ENCODE measurements around the gene OGFR.

OGFR gene

DNA sequence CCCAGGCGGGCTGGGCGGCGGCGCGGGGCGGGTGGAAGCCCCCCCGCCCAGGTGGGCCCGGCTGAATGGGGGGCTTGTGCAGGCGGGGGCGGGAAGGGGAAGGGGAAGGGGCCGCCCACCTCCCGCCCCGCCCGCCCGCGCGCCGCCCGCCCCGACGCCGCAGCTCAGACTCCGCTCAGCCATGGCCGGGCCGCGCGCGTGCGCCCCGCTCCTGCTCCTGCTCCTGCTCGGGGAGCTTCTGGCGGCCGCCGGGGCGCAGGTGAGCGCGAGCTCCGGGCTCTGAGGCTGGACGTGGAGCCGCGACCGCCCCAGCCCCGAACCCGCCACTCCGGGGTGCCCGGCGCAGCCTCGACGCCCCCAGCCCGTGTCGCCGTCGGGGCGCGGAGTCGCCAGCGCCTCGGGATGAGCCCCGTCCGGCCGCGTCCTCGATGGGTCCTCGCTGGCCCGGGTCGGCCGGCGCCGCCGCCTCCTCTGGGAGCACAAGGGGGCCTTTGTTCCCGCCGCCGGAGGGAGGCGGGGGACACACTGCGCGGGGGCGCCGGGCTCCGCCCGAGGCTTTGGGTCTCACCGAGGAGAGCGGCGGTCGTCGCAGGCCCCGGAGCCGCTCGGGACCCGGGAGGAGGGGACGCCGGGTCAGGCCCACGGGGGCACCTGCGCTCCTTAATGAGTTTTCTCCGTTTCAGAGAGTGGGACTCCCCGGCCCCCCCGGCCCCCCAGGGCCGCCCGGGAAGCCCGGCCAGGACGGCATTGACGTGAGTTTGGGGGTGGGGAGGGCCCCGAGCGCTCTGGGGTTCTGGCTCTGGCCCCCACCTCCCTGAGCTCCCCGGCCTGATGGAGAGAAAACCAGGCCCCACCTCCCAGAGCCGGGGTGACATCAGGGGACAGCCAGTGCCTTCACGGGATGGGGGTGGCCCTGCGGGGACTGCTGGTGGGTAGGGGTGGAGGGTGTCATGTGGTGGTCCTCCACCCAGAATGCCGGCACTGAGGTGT, 12.5 kb downstream of the OGFR start, which contains the start of gene COL9A3:
COL9A3 (plus strand) TSS at position 167 of the 990 bp plus-strand sequence; CDS start at position 182, 15 bp downstream.
- DNase-seq, result no peak

DNA sequence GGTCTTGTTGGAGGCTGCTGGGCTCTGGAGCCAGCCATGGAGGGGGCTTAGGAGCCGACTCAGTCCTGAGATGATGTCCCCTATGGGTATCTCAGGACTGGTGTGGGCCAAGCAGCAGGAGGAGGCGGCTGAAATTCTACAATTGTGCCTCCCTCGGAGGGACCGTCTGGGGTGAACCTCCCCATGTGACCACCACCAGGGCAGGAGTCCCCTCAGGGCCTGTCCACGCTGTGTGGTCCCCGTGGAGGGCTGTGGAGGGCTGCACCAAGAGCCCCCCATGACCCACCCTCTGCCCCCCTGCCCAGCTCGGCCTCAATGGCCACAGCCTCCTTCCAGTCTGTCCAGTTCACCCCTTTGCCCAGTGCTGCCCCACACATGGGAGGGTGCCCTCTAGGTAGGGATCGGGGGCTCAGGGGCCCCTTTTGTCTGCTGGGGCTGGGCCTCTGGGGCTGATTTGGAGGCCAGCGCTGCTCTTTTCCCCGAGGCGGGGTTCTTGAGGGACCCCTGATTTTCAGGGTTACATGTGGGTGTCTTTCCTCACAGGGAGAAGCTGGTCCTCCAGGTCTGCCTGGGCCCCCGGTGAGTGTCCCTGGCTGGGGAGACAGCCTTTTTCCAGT, 13.4 kb downstream of the OGFR start:
- no peak for DNase-seq

DNA sequence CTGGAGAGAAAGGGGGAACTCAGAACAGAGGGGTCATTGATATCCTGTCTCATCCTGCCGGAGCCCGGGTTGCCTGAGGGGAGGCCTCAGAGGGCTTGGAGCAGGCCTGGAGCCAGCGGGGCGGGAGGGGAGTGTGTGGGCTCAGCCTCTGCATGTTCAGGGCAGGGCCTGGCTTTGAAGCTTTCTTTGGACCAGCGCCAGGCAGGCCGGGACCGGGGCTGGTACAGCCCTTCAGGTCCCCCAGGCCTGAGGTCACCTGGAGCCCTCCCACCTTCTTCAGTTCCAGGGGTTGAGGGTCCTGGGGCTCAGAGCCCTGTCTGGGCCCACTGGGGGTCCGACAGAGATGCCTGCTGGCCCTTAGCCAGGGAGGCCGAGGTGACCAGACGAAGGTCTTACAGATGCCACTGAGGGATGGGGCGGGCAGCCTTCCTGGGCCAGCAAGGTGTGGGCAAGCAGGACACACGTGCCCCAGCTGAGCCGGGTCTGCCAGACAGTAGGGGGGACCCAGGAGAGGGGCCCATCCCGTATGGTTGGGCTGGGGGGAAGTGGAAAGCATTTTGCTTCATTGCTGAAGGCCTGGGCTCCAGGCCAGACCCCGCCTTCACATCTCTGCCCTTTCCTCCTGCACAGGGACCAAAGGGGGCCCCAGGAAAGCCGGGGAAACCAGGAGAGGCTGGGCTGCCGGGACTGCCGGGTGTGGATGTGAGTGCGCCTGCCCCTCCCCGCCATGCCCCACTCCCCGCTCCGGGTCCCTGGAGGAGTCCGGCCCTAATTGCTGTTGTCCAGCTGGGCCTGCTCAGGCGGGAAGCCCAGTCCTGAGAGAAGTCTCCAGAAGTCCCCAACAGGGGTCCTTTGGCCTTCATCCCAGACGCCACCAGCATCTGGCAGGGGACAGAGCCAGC, 14.2 kb downstream of the OGFR start:
- no peak for DNase-seq

DNA sequence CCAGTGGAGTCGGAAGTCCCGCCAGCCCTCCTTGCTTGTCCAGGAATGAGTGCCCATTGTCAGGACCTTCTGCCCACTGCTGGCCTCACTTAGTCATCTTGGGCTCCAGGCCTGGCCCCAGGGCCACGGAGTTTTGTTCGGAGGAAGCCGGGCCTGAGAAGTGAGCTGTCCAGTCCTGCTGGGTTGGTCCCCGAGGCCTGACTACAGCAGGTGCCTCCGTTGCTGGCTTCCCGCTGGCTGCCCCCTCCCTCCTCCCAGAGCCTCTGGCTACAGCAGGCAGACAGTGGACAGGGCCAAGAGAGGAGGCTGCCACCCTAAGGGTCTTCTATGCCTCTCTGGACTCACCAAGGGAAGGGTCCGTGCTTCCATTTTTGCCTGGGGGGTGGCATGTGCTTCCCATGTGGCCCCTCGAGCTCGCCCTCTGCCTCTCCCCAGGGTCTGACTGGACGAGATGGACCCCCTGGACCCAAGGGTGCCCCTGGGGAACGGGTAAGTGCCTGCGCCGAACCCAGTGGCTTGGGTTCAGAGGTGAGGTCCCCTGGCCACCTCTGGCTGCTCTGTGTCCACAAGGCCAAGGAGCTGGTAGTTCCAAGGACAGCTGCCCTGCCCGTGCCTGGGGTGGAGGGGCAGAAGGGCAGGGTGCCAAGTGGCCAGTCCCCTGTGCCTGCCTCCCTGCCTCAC, 15.0 kb downstream of the OGFR start:
- DNase-seq, result no peak

DNA sequence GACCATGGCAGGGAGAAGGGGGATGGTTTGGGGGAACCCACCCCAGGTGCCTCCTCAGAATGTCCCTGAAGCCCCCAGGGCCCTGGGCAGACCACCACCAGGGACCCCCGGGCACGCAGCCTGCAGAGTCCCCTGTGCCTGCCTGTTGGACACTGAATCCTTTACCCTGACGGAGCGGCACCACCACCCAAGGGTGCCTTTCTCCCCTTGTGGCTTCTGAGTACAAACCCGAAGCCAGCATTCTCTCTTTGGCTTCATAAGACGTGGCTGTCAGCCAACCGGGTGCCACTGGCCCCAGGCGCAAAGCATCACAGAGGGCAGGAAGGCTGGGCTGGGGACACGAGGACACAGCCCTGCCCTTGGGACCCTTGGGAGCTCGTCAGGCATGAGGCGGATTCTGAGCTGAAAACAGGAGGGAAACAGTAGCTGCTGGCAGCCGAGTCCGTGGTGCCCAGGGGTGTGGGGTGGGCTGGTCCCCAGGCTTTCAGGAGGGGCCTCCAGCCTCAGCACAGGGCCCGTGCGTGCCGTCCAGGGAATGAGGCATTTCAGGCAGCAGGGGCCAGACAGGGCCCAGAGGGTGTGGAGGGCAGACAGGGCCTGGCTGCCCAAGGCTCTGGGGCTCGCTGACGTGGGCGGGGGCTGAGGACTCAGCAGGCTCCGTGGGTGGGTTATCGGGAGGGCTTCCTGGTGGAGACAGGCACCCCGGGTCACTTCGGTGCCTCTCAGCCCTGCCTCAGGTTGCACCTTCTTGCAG, 15.8 kb downstream of the OGFR start:
- no peak for DNase-seq

DNA sequence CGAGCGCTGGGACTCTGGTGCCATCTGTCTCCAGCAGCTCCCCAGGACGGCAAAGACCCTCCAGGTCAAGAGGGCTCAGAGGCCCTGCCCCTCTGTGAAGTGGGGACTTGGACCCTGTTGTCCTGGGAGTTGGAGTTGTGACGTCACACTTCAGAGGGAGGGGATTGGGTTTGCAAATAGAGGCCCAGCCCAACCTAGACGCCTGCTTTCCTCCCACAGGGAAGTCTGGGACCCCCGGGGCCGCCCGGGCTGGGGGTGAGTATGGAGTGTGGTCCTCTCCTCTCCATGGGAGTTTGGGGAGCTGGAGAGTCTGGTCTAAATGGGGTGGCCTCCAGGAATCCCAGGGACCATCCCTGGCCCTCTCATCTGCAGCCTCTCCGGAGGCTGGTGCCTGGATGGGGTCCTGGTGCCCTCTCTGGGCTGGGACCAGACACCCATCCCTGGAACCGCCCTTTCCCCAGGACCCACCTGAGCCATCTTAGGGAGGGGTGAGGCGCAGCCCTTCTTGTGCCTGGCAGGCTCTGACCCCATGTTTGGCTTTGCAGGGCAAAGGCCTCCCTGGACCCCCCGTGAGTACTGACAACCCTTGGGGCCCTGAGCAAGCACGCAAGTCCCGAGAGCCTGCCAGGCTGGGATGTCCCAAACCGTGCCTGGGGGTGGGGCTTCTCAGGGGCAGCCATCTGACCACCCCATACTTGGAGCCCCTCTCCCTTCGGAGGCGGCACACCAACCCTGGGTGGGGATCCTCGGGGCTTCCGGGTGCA, 16.5 kb downstream of the OGFR start:
- no peak for DNase-seq

DNA sequence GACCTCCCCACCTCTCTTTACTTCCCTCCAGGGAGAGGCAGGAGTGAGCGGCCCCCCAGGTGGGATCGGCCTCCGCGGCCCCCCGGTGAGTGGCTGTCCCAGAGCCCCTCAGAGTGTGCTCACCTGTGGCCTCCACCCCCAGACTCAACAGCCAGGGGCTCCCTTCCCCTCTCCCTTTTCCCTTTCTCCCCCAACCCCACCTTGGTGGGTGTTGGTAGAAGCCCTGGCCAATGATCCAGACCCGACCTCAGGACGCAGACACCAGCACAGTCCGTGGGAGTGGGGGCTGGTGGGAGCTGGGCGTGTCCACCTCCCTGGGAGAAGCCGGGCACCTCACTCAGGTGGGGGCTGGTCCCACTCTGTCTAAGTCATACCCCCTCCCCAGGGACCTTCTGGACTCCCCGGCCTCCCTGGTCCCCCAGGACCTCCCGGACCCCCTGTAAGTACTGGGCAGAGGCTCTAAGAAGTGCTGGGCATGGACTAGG, 17.1 kb downstream of the OGFR start:
- no peak for DNase-seq

DNA sequence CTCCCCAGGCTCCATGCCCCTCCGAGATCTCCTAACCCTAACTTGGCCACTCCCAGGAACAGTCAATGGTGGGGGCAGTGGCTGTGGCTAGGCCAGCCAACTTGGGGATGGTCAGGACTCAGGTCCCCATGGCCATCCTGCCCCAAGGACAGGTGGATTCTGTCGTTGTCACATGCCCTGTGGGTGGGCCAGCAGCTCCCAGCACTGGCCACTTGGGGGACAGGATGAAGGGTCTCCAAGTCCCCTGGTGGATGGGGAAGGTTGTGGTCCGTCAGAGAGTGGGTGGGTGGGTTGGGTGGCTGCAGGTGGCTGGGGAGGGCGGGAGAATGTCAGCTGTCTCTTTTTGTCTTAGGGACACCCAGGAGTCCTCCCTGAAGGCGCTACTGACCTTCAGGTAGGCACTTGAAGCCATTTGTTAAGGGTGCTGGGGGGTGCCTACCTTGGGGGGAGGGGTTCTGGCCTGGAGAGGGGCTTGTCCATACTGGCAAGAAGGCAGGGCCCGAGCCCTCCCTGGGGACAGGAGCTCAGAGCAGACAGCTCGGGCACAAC, 17.7 kb downstream of the OGFR start:
- no peak for DNase-seq

DNA sequence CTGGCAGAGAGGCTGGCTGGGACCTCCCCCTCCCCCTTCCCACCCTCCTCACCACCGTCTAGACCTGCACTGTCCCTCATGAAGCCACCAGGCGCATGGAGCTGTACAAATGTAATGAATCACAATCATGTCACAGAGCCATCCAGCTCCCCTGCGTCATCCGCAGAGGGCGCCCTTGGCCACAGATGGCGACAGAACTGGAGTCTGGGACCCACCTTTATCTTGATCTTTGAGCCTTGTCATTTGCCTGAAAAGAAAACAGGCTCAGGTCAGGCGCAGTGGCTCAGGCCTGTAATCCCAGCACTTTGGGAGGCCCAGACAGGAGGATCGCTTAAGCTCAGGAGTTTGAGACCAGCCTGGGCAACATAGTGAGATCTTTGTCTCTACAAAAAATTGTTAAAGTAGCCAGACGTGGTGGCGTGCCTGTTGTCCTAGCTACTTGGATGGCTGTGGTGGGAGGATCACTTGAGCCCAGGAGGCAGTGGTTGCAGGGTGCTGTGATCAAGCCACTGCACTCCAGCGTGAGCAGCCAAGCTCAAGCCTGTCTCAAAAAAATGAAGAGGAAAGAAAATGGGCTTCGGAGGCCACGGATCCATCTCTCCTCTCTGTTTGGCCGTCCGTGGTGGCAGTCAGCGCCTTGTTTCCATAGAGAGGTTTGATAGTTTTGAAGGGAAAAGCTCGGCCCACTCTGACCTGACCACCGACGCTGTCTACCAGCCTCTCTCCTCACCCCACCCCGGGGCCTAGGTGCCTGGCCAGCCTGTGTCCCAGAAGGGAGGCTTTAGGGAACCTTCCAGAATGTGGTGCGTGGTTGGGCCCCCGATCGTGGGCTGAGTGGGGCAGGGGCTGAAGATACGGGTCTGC, 18.4 kb downstream of the OGFR start:
- peak; percentile 38 for DNase-seq

DNA sequence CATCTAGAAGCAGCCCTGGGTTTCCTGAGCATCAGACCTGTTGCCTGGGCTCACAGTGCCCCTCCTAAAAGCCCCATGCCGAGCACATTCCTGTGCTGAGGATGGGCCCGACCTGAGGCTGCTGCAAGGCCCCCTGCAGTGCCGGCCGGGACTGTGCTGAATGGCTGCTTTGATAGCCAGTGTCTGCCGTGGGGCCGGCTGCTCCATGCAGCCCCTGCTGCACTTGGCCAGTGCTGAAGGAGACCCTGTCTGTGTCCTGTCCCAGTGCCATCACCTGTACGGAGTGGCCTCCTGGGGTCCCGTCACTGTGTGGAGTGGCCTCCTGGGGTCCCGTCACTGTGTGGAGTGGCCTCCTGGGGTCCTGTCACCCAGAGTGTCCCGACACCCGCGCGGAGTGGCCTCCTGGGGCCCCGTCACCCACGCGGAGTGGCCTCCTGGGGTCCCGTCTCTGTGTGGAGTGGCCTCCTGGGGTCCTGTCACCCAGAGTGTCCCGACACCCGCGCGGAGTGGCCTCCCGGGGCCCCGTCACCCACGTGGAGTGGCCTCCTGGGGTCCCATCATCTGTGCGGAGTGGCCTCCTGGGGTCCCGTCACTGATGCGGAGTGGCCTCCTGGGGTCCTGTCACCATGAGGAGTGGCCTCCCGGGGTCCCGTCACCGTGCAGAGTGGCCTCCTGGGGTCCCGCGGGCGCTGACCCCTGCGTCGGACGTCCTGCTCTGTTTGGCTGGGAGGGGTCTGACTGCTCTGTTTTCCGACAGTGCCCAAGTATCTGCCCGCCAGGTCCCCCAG, 19.2 kb downstream of the OGFR start:
- no peak for DNase-seq

DNA sequence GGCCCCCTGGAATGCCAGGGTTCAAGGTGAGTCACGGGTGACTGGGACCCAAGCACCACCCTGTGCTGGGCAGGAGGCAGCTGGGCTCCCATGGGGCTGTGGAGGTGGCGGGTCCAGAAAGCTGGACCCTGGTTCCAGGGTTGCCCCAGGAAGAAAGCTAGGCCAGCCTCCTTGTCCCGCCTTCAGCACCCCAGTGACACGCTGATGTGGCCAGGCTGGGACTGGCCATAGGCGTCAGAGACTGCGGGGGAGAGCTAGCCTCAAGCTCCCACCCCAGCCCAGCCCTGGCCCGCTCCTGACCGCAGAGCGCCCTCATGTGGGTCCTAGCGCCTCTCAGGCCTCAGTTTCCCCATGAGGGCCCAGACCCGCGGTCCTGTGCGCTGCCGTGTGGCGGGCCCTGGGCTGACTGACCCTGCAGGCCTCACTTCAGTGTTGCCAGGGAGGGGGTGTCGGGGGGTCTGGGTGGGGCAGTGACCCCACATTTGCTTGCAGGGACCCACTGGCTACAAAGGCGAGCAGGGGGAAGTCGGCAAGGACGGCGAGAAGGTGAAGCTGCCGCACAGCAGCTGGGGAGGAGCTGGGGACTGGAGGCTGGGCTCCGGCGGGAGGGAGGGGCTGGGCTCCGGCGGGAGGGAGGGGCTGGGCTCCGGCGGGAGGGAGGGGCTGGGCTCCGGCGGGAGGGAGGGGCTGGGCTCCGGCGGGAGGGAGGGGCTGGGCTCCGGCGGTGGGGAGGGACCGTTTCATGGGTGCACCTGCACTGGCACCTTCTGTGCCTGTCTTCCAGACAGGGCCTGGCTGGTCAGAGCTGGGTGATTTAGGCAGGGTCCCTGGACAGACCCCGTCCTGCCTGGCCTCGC, 20.1 kb downstream of the OGFR start:
- DNase-seq, result peak; percentile 60

DNA sequence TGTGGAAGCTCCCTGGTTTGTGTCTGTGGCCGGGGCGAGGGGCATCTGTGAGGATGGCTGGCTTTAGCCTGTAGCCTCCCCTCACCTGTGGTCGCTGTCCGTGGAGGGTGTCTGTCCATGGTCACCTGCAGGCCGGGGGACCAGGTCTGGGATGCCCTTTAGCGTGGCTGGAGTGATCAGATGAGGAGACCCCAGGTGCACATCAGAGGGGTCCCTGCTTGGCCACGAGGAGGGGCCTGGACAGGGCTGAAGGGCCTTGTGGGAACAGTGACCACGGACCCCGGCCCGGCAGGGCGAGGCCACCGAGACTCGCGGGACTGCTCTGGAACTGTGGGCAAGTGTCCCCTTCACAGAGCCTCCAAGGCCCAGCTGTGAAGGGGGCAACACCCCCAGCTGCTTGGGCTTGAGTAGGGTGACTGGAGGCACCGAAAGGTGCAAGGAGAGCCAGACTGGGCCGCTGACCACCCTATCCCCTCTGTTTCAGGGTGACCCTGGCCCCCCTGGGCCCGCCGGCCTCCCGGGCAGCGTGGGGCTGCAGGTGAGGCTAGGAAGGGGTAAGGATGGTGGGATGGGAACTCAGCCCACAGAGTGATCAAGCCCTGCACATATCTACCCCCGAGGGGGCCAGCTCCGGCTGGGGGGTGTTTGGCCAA, 20.8 kb downstream of the OGFR start:
- no peak for DNase-seq

DNA sequence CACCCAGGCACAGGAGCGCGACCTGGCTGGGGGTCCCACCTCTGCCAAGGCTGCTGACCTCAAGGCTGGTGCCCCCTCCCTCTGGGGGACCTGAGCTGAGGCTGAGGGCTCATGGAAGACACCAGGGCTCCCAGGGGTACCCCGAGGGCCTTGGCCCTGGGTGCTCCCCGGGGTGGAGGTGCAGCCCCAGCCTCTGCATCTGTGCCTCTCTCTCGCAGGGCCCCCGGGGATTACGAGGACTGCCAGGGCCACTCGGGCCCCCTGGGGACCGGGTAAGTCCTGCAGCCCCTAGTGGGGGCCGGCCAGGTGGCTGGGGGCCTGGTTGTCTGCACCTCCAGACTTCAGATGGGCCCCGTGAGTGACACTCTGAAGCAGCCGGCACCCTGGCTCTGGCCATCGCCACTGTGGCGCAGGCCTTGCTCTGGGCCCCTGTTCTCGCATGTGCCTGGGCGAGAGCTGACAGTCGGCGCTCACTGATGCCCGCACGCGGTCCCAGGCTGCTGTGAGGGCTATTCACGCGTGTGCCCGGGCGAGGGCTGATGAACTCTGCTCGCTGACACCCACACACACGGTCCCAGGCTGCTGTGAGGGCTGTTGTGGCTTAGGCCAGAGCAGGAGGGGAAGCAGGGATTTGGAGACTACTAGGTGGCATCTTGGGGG, 21.5 kb downstream of the OGFR start:
- no peak for DNase-seq

DNA sequence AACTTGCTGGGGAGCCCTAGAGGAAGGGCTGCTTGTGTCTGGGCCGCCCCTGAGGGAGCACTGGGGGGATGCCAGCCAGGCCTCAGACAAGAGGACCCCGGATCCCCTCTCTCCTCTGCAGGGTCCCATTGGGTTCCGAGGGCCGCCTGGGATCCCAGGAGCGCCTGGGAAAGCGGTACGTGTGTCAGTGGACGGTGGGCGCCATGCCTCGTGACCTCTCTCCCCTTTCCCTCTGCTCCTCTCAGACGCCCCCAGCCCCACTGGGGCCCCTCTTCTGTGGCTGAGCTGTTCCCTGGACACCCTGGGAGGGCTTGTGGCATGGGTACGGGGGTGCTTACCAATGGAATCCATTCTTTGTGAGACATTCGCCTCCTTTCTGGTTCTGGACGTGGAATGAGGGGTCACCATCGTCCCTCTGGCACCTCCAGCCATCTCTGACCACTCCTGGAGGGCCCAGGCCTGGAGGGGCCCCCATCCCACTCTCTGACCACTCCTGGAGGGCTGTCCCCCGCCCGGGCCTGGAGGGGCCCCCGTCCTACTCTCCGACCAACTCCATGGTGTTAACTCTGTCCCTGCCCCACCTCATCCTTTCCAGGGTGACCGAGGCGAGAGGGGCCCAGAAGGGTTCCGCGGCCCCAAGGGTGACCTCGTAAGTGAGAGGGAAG, 22.1 kb downstream of the OGFR start:
- DNase-seq, result no peak

DNA sequence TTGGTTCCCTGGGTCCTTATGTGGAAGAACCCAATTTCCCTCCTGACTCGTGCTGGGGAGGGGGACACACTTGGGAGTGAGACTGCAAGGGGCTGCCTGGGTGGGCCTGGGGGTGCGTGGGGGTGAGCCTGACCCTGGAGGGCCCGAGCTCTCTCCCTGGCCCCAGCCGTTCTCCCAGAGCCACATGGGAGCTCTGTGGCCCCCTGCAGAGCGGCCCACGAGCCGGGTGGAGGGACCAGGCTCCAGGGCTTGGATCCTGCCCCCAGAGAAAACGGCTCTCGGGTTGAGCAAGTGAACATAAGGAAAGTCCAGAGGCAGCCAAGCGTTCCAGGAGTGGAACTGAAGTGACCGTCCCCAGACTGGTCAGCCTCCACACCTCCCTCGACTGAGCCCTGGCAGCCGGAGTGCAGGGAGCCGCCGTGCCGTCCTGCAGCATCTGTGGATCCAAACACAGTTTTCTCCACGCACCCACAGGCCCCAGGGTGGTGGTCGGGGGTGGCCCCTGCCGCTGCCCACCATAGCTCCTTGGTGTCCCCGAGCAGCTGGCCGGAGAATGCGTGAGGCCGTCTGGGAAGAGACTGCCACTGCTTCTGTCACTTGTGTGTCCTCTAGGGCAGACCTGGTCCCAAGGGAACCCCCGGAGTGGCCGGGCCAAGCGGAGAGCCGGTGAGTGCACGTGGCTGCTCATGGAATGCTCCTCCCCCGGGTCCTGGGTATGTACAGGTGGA, 22.8 kb downstream of the OGFR start:
- DNase-seq, result no peak
